HG03571 (cell line): Measurements from ENCODE around the gene MRPS18B.
"Not testable (repeated sequence)": the region's sequence is repeated elsewhere in the genome, so short reads cannot be mapped to it uniquely, and the experiment has no call there.

Experiments used
- ATAC-seq: cut with Tn5 transposase; IDR thresholded peaks from one replicate; pipeline ENCODE4 v1.9.1; 2021; ENCODE audit not compliant: unreplicated experiment

MRPS18B gene

GRCh38 chr6:30635834-30636233, 18.2 kb downstream of the MRPS18B start:
- ATAC-seq: no peak

GRCh38 chr6:30640481-30640880, 22.8 kb downstream of the MRPS18B start:
- no peak for ATAC-seq

GRCh38 chr6:30641048-30641447, 23.4 kb downstream of the MRPS18B start:
- no peak for ATAC-seq

- no peak for ATAC-seq
Observed at GRCh38 chr6:30643656-30644055, 26.0 kb downstream of the MRPS18B start.

GRCh38 chr6:30644769-30645168, 27.1 kb downstream of the MRPS18B start:
- no peak for ATAC-seq

GRCh38 chr6:30645989-30646388, 28.3 kb downstream of the MRPS18B start:
- ATAC-seq: no peak

GRCh38 chr6:30646450-30647241, 29.0 kb downstream of the MRPS18B start, which contains the start of gene C6orf136:
Gene C6orf136, plus strand, starts transcription at chr6:30647133. Its CDS starts 99 bp downstream, at chr6:30647232.
- peak; percentile 39 for ATAC-seq

GRCh38 chr6:30647242-30648116, 29.8 kb downstream of the MRPS18B start:
- ATAC-seq: peak; percentile 60

- no peak for ATAC-seq
Observed at GRCh38 chr6:30651143-30651542, 33.5 kb downstream of the MRPS18B start.

GRCh38 chr6:30654798-30655742, 37.4 kb downstream of the MRPS18B start:
- ATAC-seq: no peak

- ATAC-seq: no peak
Observed at GRCh38 chr6:30655743-30656094, 38.1 kb downstream of the MRPS18B start.

- ATAC-seq: no peak
Observed at GRCh38 chr6:30656513-30656912, 38.9 kb downstream of the MRPS18B start.

- ATAC-seq: no peak
Observed at GRCh38 chr6:30657454-30657853, 39.8 kb downstream of the MRPS18B start.

- ATAC-seq: not testable (repeated sequence)
Observed at GRCh38 chr6:30657922-30658321, 40.3 kb downstream of the MRPS18B start.

GRCh38 chr6:30664994-30665767, 47.5 kb downstream of the MRPS18B start:
- no peak for ATAC-seq

- ATAC-seq: not testable (repeated sequence)
Observed at GRCh38 chr6:30666300-30666699, 48.7 kb downstream of the MRPS18B start.

- ATAC-seq: no peak
Observed at GRCh38 chr6:30670760-30671527, 53.3 kb downstream of the MRPS18B start.

- ATAC-seq: peak; percentile 51
Observed at GRCh38 chr6:30672445-30673253, 55.0 kb downstream of the MRPS18B start, which contains the start of gene DHX16. Gene DHX16, minus strand, starts transcription at chr6:30673006. Its CDS starts 165 bp downstream, at chr6:30672841.
